Measurements from ENCODE around the gene ACP6. TPM values are rescaled to one million over a fixed set of nuclear protein-coding genes. Genes with fewer than 3 reads are reported as not detected.

The ACP6 gene
- polyA plus RNA-seq, 2 of the 4 experiments (the other 2 are of a cell fraction): 14.9 to 26.2 TPM

DNA sequence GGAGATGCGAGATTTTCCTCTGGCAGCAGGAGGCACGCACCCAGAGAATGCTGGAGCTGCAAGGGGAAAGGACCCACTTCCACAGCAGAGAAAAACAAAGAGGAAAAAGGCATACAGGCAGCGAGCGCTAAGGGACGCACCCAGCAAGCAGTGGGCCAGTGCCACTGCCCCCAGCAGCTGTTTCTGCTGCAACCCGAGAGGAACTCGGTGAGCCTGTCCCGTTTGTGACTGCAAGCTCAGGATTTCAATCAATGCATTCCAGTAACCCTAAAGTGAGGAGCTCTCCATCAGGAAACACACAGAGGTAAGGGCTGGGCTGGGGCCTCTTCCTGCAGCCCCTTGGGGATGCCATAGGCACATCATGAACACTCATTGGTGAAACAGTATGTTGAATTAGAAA lies 58.7 kb downstream of the ACP6 start (continued):
- TF ChIP-seq, protein P1, sequence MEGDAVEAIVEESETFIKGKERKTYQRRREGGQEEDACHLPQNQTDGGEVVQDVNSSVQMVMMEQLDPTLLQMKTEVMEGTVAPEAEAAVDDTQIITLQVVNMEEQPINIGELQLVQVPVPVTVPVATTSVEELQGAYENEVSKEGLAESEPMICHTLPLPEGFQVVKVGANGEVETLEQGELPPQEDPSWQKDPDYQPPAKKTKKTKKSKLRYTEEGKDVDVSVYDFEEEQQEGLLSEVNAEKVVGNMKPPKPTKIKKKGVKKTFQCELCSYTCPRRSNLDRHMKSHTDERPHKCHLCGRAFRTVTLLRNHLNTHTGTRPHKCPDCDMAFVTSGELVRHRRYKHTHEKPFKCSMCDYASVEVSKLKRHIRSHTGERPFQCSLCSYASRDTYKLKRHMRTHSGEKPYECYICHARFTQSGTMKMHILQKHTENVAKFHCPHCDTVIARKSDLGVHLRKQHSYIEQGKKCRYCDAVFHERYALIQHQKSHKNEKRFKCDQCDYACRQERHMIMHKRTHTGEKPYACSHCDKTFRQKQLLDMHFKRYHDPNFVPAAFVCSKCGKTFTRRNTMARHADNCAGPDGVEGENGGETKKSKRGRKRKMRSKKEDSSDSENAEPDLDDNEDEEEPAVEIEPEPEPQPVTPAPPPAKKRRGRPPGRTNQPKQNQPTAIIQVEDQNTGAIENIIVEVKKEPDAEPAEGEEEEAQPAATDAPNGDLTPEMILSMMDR (IDR thresholded peaks at IDR 0.05): no peak
- TF ChIP-seq MAFK (IDR thresholded peaks at IDR 0.05; ENCODE audit: partially characterized antibody): no peak
- no peak for TF ChIP-seq ESRRA (IDR thresholded peaks at IDR 0.05; ENCODE audit: borderline replicate concordance, low read length)
- TF ChIP-seq ZNF302 (CRISPR knock-in tag; IDR thresholded peaks at IDR 0.05): no peak
- TF ChIP-seq CBX8 (IDR thresholded peaks at IDR 0.05): no peak
- TF ChIP-seq BHLHE40 (IDR thresholded peaks at IDR 0.05; ENCODE audit: low read depth, low read length): no peak
- TF ChIP-seq CHD4 (IDR thresholded peaks at IDR 0.05; ENCODE audit: borderline replicate concordance): no peak
- no peak for TF ChIP-seq RARB (CRISPR knock-in tag; IDR thresholded peaks at IDR 0.05)
- no peak for TF ChIP-seq JUN (IDR thresholded peaks at IDR 0.05)

DNA sequence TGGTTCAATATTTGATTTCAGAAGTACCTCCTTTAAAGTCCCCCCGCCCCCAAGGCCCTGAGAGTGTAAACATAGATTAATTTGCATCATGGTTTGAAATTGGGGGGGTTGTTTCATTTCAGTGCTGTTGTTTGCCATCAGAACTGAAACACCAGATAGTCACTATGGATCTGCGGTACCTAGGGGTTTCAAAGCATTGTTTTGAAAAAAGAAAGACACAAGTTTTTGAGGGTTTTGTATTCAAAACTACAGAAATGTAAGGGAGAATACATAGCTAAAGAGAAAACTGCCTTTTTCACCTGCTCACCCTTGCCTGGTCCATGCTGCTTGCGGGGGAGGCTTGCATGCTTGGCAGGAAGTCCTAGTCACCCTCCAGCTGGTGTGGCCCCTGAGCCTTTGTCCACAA lies 59.3 kb downstream of the ACP6 start:
- ChIA-PET POLR2A (no interaction called here), CTCF (interaction anchor here (1.4 to 2.9 kb wide), 3 partner anchors 16 to 281 kb away, joined by 4 to 9 read pairs (median 9); no protein-coding TSS in a partner anchor)
- TF ChIP-seq NPAS2 (CRISPR knock-in tag; IDR thresholded peaks at IDR 0.05; ENCODE audit: borderline replicate concordance) (no peak), CHD2 (IDR thresholded peaks at IDR 0.05; ENCODE audit: low read length, partially characterized antibody) (no peak), TP53 (CRISPR knock-in tag; IDR thresholded peaks at IDR 0.05) (no peak), CBX8 (IDR thresholded peaks at IDR 0.05) (no peak), RAD21 (conservative IDR thresholded peaks at IDR 0.05 in 1 of 2, IDR thresholded peaks at IDR 0.05 in 1 of 2) (no peak), JUNB (IDR thresholded peaks at IDR 0.05) (no peak), FOSB (CRISPR knock-in tag; IDR thresholded peaks at IDR 0.05) (no peak), MYC (IDR thresholded peaks at IDR 0.05; ENCODE audit: borderline replicate concordance, low read length) (no peak), ZFP36 (IDR thresholded peaks at IDR 0.05; ENCODE audit: borderline replicate concordance, partially characterized antibody) (no peak), EHMT2 (IDR thresholded peaks at IDR 0.05; ENCODE audit: low read depth) (no peak), POLR2A (IDR thresholded peaks at IDR 0.05; ENCODE audit: low read length) (no peak), ESRRA (IDR thresholded peaks at IDR 0.05; ENCODE audit: borderline replicate concordance, low read length) (no peak), BHLHE40 (IDR thresholded peaks at IDR 0.05; ENCODE audit: low read depth, low read length) (no peak), SMC3 (IDR thresholded peaks at IDR 0.05) (no peak)
- TF ChIP-seq, protein P2, sequence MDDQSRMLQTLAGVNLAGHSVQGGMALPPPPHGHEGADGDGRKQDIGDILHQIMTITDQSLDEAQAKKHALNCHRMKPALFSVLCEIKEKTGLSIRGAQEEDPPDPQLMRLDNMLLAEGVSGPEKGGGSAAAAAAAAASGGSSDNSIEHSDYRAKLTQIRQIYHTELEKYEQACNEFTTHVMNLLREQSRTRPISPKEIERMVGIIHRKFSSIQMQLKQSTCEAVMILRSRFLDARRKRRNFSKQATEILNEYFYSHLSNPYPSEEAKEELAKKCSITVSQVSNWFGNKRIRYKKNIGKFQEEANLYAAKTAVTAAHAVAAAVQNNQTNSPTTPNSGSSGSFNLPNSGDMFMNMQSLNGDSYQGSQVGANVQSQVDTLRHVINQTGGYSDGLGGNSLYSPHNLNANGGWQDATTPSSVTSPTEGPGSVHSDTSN (IDR thresholded peaks at IDR 0.05): no peak
- TF ChIP-seq, protein P3, sequence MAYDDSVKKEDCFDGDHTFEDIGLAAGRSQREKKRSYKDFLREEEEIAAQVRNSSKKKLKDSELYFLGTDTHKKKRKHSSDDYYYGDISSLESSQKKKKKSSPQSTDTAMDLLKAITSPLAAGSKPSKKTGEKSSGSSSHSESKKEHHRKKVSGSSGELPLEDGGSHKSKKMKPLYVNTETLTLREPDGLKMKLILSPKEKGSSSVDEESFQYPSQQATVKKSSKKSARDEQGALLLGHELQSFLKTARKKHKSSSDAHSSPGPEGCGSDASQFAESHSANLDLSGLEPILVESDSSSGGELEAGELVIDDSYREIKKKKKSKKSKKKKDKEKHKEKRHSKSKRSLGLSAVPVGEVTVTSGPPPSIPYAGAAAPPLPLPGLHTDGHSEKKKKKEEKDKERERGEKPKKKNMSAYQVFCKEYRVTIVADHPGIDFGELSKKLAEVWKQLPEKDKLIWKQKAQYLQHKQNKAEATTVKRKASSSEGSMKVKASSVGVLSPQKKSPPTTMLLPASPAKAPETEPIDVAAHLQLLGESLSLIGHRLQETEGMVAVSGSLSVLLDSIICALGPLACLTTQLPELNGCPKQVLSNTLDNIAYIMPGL (CRISPR knock-in tag; IDR thresholded peaks at IDR 0.05; ENCODE audit: borderline replicate concordance): no peak
- TF ChIP-seq, protein P4, sequence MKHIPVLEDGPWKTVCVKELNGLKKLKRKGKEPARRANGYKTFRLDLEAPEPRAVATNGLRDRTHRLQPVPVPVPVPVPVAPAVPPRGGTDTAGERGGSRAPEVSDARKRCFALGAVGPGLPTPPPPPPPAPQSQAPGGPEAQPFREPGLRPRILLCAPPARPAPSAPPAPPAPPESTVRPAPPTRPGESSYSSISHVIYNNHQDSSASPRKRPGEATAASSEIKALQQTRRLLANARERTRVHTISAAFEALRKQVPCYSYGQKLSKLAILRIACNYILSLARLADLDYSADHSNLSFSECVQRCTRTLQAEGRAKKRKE (CRISPR knock-in tag; IDR thresholded peaks at IDR 0.05; ENCODE audit: low read depth): no peak
- TF ChIP-seq, protein P5, sequence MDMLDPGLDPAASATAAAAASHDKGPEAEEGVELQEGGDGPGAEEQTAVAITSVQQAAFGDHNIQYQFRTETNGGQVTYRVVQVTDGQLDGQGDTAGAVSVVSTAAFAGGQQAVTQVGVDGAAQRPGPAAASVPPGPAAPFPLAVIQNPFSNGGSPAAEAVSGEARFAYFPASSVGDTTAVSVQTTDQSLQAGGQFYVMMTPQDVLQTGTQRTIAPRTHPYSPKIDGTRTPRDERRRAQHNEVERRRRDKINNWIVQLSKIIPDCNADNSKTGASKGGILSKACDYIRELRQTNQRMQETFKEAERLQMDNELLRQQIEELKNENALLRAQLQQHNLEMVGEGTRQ (IDR thresholded peaks at IDR 0.05): no peak
- TF ChIP-seq, protein P6, sequence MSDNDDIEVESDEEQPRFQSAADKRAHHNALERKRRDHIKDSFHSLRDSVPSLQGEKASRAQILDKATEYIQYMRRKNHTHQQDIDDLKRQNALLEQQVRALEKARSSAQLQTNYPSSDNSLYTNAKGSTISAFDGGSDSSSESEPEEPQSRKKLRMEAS (IDR thresholded peaks at IDR 0.05): no peak
- H3K4me2 ChIP-seq: no peak overlapping the region
- no peak for DNase-seq (ENCODE audit: low read depth in 1 of 2, low spot score in 1 of 2)
- no peak for FAIRE-seq
- no peak overlapping the region for H3K4me3 ChIP-seq
- peaks cover 22% of the 10 kb centered on the region for H3K4me1 ChIP-seq
- no peak for ATAC-seq
- WGBS (ENCODE audit: missing lambda C conversion rate): 90% methylated on average over 3 of the region's 3 CpGs
- H3K9me3 ChIP-seq: no peaks in the 10 kb centered on the region
- no peak overlapping the region for H3K27ac ChIP-seq
